ENCODE data around the gene DNAJB2. TPM values are rescaled to one million over a fixed set of nuclear protein-coding genes. Genes with fewer than 3 reads are reported as not detected.
"Not testable (repeated sequence)": the region's sequence is repeated elsewhere in the genome, so short reads cannot be mapped to it uniquely, and the experiment has no call there.

Gene DNAJB2
- total RNA-seq, 6 experiments from 2014 or later, result 39.7 to 45.4 (median 41.5) TPM

- Mint-ChIP-seq H3K27me3 (ENCODE audit: insufficient read depth) (peaks cover 5% of the 10 kb centered on the region), H3K27ac (peak overlapping the region; percentile 19; the same call in 1 of the 2 replicates), H3K36me3 (ENCODE audit: low read depth) (peaks cover 7% of the 10 kb centered on the region; the same call in 1 of the 2 replicates), H3K4me1 (ENCODE audit: low read depth) (peaks cover 18% of the 10 kb centered on the region), H3K4me3 (no peak overlapping the region), H3K9me3 (no peaks in the 10 kb centered on the region)
- DNase-seq, result no peak
- TF ChIP-seq CTCF (IDR thresholded peaks at IDR 0.05), result peak; percentile 7; the same call in 1 of the 2 replicates
Measured at GRCh38 chr2:219286436-219287115, 7.4 kb downstream of the DNAJB2 start.

DNA sequence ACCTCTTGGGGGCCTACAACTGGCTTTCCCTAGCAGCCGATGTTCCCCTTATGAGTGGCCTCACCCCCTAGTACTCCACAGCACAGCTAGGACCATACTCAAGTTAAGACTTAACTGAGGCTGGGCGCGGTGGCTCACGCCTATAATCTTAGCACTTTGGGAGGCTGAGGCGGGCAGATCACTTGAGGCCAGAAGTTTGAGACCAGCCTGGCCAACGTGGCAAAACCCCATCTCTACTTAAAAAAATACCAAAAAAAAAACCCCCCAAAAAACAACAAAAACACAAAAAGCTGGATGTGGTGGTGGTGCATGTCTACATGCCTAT is 7.9 kb downstream of the DNAJB2 start:
- DNase-seq; H3K4me3 Mint-ChIP-seq; H3K36me3 Mint-ChIP-seq (ENCODE audit: low read depth); H3K27ac Mint-ChIP-seq; H3K27me3 Mint-ChIP-seq (ENCODE audit: insufficient read depth); H3K9me3 Mint-ChIP-seq: not testable (repeated sequence)
- H3K4me1 Mint-ChIP-seq (ENCODE audit: low read depth), result peaks cover 18% of the 10 kb centered on the region
- TF ChIP-seq CTCF (IDR thresholded peaks at IDR 0.05), result 0 out of 2 replicates have a peak, but pooled peaks have one; percentile 2

DNA sequence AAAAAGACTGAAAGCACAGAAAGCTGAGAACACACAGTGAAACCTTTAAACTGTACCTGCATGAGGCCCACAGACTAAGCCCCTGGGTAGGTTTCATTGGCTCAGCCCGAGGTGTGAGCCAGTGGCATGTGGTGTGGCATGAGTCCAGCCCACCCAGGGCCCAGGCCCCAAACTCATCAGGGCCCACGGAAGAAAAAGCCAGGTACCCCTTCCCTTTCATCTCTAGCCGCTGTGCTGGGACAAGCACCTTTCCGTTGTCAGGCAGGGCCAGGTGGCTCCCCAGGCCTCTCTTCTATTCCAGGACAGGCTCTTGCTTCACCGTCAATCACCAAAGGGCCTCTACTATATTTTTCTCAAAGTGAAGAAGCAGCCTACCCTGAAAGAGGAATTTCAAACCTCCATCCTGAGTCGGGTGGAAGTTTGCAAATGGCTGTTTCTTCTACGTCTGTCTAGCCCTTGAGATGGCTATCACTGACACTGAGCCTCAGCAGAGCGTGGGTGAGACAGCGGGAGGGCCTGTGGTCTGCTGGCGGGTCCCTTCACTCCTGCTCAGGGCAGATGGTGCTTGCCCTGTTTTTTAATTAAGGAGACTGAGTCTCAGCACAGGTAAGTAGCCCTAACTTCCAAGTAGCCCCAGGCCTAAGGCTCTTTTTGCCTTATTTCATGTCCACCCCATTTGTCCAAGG is 8.6 kb downstream of the DNAJB2 start:
- Mint-ChIP-seq H3K27ac (no peak overlapping the region), H3K36me3 (ENCODE audit: low read depth) (peaks cover 6% of the 10 kb centered on the region; the same call in 1 of the 2 replicates), H3K27me3 (ENCODE audit: insufficient read depth) (peaks cover 6% of the 10 kb centered on the region), H3K4me3 (no peak overlapping the region), H3K4me1 (ENCODE audit: low read depth) (peaks cover 18% of the 10 kb centered on the region), H3K9me3 (no peaks in the 10 kb centered on the region)
- DNase-seq, result no peak
- no peak for TF ChIP-seq CTCF (IDR thresholded peaks at IDR 0.05)

GRCh38 chr2:219289195-219289536 is 10.0 kb downstream of the DNAJB2 start:
- H3K4me3 Mint-ChIP-seq, result peak overlapping the region; percentile 49; the same call in 1 of the 2 replicates
- H3K27me3 Mint-ChIP-seq (ENCODE audit: insufficient read depth), result peaks cover 7% of the 10 kb centered on the region
- no peaks in the 10 kb centered on the region; the same call in 1 of the 2 replicates for H3K36me3 Mint-ChIP-seq (ENCODE audit: low read depth)
- no peak for TF ChIP-seq CTCF (IDR thresholded peaks at IDR 0.05)
- H3K4me1 Mint-ChIP-seq (ENCODE audit: low read depth), result peaks cover 20% of the 10 kb centered on the region
- no peaks in the 10 kb centered on the region for H3K9me3 Mint-ChIP-seq
- no peak overlapping the region; the same call in 1 of the 2 replicates for H3K27ac Mint-ChIP-seq
- DNase-seq, result no peak

DNA sequence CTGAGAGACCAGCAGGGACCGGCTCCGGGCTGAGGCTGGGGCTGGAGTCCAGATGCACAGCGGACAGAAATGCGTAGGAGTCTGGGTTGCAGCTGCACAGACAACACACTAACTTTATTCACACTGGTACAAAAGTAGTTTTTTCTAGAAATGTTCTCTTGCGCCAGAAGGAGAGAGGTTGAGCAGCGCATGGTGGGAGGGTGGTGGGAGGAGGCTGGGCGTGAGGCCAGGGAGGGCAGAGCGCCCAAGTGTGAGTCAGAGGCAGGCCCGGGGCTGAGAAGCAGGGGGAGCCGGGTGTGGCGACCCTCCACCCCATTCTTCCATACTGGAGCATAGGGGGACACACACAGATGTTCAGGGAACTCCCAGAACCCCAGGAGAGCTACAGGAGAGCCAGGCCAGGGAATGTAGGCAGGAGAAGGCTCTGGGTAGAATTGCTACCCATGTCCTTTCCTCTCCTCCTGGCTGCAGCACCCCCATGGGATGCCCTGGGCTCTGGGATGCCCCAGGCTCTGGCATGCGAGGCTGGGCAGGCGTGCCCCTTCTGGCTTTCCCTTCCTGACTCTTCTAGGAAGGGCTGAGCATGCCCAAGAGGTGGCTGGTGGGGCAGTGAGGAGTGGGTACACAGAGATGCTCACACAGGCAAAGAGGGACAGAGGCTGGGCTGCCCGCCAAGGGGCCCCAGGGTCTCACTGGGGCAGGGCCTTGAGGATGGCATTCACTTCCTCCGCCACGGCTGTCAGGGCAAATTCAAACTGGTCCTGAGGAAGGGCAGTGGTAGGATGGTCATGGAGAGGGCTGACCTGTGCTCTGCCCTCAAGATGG is 10.6 kb downstream of the DNAJB2 start:
- DNase-seq, result peak; percentile 79
- Mint-ChIP-seq H3K27me3 (ENCODE audit: insufficient read depth) (peaks cover 9% of the 10 kb centered on the region), H3K36me3 (ENCODE audit: low read depth) (no peaks in the 10 kb centered on the region; the same call in 1 of the 2 replicates), H3K27ac (peak overlapping the region; percentile 79), H3K4me1 (ENCODE audit: low read depth) (peaks cover 24% of the 10 kb centered on the region), H3K4me3 (peak overlapping the region; percentile 49), H3K9me3 (no peaks in the 10 kb centered on the region)
- no peak for TF ChIP-seq CTCF (IDR thresholded peaks at IDR 0.05)
